CD8-positive, alpha-beta memory T cell (primary cell): Measurements from ENCODE around the gene CASTOR1. TPM values are rescaled to one million over a fixed set of nuclear protein-coding genes. Genes with fewer than 3 reads are reported as not detected.

ENCODE experiments used
- CTCF ChIA-PET: fragments of 350-600 bp; sonication (Branson Sonifier 250); formaldehyde crosslinking; loops from one replicate; lab custom pipeline; 2021; ENCODE audit warnings: antibody characterized with exemption; lab: Charles Lee
- POLR2A ChIA-PET: fragments of 350-600 bp; sonication (Branson Sonifier 250); formaldehyde crosslinking; loops from one replicate; lab custom pipeline; 2021; ENCODE audit warnings: antibody characterized with exemption; lab: Charles Lee
- DNase-seq, 5 donors: peaks; one replicate each; pipeline versions ENCODE4 v3.0.0 to v3.0.0-alpha.2; 2020 to 2022; ENCODE audit warnings: mixed read lengths in 1 of 5
- H3K27ac ChIP-seq: one replicate; pipeline ENCODE4 v1.7.0; 2013; ENCODE audit warnings: low read depth, mild to moderate bottlenecking, low read length, moderate library complexity
- H3K27me3 ChIP-seq: 2 replicates; pipeline ENCODE4 v1.7.0; 2013; ENCODE audit warnings: low read length, mild to moderate bottlenecking; ENCODE audit not compliant: insufficient read depth, poor library complexity, severe bottlenecking
- H3K36me3 ChIP-seq: 2 replicates; pipeline ENCODE4 v1.7.0; 2013; ENCODE audit warnings: mild to moderate bottlenecking, low read length, moderate library complexity; ENCODE audit not compliant: insufficient read depth
- H3K4me1 ChIP-seq: 2 replicates; pipeline ENCODE4 v1.7.0; 2013; ENCODE audit warnings: mild to moderate bottlenecking, low read length, moderate library complexity; ENCODE audit not compliant: insufficient read depth
- H3K4me3 ChIP-seq: 2 replicates; pipeline ENCODE4 v1.7.0; 2013; ENCODE audit warnings: mild to moderate bottlenecking, low read length
- H3K9me3 ChIP-seq: 2 replicates; pipeline ENCODE4 v1.7.0; 2013; ENCODE audit warnings: mild to moderate bottlenecking, low read length
- H3K27ac Mint-ChIP-seq, 8 donors: one replicate each; pipeline ENCODE4 v1.8.0; 2020 to 2021; ENCODE audit warnings: mixed read lengths in 8 of 8, mild to moderate bottlenecking in 6 of 8, inconsistent platforms in 3 of 8, moderate library complexity in 3 of 8
- H3K27me3 Mint-ChIP-seq, 2 donors: one replicate each; pipeline ENCODE4 v1.8.0; 2020 to 2021; ENCODE audit warnings: mixed read lengths in 2 of 2, mild to moderate bottlenecking in 1 of 2, moderate library complexity in 1 of 2
- H3K36me3 Mint-ChIP-seq, 3 donors: one replicate each; pipeline ENCODE4 v1.8.0; 2020 to 2021; ENCODE audit warnings: mixed read lengths in 3 of 3, inconsistent platforms in 1 of 3, mild to moderate bottlenecking in 1 of 3
- H3K4me1 Mint-ChIP-seq, 3 donors: one replicate each; pipeline ENCODE4 v1.8.0; 2020 to 2021; ENCODE audit warnings: mixed read lengths in 3 of 3, inconsistent platforms in 1 of 3, mild to moderate bottlenecking in 1 of 3
- H3K4me3 Mint-ChIP-seq, 7 donors: one replicate each; pipeline ENCODE4 v1.8.0; 2020 to 2021; ENCODE audit warnings: mixed read lengths in 7 of 7, mild to moderate bottlenecking in 6 of 7, moderate library complexity in 4 of 7, inconsistent platforms in 2 of 7
- H3K9me3 Mint-ChIP-seq, 5 donors: one replicate each; pipeline ENCODE4 v1.8.0; 2020 to 2022; ENCODE audit warnings: mixed read lengths in 5 of 5, mild to moderate bottlenecking in 3 of 5, moderate library complexity in 2 of 5, inconsistent platforms in 1 of 5
- polyA plus RNA-seq: library from polyadenylated mRNA; unstranded; fragments of 300-500 nt; fragmentation: Illumina TruSeq; gene quantifications from one replicate; pipeline ENCODE4 v1.2.3, GENCODE V29; 2021
- total RNA-seq, 2 experiments: library from RNA; stranded (reverse); gene quantifications; one replicate each; pipeline ENCODE4 v1.2.3, GENCODE V29; 2021

CASTOR1 gene
- total and polyA plus RNA-seq, 3 experiments from 2014 or later: 4.0 to 17.8 (median 5.3) TPM

DNA sequence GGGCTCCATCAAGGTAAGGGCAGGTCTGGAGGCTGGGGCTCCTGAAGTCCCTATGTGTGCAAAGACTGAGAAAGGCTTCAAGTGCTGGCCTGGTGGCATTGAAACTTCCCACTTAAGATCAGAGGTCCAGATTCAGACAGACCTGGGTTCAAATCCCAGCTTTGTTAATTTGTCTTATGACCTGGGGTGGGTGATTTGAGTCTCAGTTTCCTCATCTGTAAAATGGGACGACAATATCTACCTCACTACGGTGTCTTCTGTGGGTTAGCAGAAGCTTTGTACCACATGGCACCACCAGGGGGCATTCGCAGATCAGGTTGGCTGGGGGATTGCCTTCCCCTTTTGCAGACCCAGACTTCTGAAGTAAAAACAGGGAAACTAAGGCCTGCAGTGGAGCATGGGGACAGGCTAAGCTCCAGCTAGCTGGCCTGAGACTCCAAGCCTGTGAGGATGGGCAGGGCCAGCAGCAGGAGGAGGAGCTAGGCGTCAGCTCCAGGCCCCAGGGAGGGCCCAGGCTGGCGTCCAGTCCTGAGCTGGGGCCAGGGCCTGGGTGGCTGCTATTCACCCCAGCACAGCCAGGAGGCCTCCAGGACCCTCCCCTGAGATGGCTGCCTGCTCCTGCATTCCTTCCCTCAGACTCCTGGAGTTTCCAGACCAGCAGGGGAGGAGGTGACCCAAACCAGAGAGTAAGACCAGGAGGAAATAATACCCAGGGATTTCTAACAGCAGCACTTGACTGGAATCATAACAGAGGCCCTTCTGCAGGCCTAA is 1.5 kb downstream of the CASTOR1 start:
- Mint-ChIP-seq H3K4me1 (peaks cover 23 to 43% (median 26%) of the 10 kb centered on the region in 3 donors), H3K9me3 (no peaks in the 10 kb centered on the region), H3K27me3 (peaks cover 0 to 1% of the 10 kb centered on the region in 2 donors), H3K4me3 (peak overlapping the region; percentile 80 to 95 (median 90)), H3K27ac (peak overlapping the region; percentile 37 to 96 (median 88)), H3K36me3 (peaks cover 0 to 37% (median 0%) of the 10 kb centered on the region in 3 donors)
- Histone ChIP-seq H3K27ac (no peak overlapping the region), H3K36me3 (peaks cover 2% of the 10 kb centered on the region), H3K4me3 (peak overlapping the region; percentile 7), H3K4me1 (peaks cover 37% of the 10 kb centered on the region), H3K27me3 (no peaks in the 10 kb centered on the region), H3K9me3 (no peaks in the 10 kb centered on the region)
- peak; percentile 78 to 91 (median 81) for DNase-seq
- ChIA-PET CTCF (interaction anchor here (0.7 to 9.0 kb wide), 52 partner anchors 8 to 198 kb away, joined by 3 to 246 read pairs (median 4); partner anchors contain the start of genes CCDC157, LIF, MTFP1 and OSM), POLR2A (interaction anchor here (0.6 to 6.2 kb wide), 11 partner anchors 15 to 137 kb away, joined by 3 to 48 read pairs (median 9); partner anchors contain the start of genes CCDC157, RNF215, SF3A1 and TBC1D10A)

DNA sequence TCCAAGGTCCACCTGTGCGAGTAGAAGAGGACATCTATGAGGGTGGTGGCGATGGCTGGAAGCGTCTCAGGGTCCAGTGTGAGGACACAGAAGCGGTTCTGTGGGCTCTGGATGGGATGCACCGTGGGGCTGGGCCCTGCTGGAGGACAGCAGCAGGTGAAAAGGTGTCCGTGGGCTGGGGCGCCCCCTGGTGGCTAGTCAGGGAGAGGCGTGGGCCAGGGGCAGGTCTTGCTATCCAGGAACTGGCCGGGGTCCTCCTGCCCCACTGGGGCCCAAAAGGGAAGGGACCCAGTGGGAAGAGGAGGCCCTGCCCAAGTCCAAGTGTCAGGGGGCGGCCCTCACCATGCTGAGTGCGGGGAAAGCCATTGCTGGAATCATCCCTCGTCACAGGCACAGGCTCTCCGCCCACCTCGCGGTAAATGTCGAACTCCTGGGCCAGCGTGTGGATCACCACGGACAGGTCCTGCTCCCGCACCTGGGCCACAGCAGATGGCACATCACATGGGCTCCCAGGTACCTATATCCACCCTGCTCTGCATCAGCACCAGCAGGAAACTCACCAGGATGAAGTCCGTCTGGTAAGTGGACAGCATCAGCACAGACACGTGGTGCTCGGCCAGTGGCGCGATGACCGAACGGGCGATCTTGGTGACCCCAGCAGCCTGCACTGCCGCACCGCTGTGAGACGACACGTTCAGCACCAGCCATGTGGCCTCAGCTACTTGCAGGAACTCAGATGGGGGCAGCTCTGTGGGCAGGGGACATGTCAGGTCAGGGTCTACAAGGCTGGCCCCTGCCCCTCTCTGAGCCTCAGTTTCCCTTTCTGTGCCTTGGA is 2.3 kb downstream of the CASTOR1 start:
- peaks cover 23 to 46% (median 28%) of the 10 kb centered on the region in 3 donors for H3K4me1 Mint-ChIP-seq
- peaks cover 0 to 29% (median 0%) of the 10 kb centered on the region in 3 donors for H3K36me3 Mint-ChIP-seq
- CTCF ChIA-PET: interaction anchor here (0.7 to 9.0 kb wide), 48 partner anchors 8 to 199 kb away, joined by 3 to 246 read pairs (median 5); partner anchors contain the start of genes CCDC157, LIF, MTFP1 and OSM
- H3K36me3 ChIP-seq: no peaks in the 10 kb centered on the region
- peak overlapping the region in 2 of 7 donors; percentile 36 to 75 for H3K4me3 Mint-ChIP-seq
- DNase-seq: peak; percentile 76 to 88 (median 82)
- peaks cover 0 to under 1% of the 10 kb centered on the region in 2 donors for H3K27me3 Mint-ChIP-seq
- no peaks in the 10 kb centered on the region for H3K27me3 ChIP-seq
- no peak overlapping the region for H3K4me3 ChIP-seq
- POLR2A ChIA-PET: interaction anchor here (0.6 to 6.2 kb wide), 9 partner anchors 15 to 105 kb away, joined by 3 to 48 read pairs (median 6); partner anchors contain the start of genes CCDC157, RNF215, SF3A1 and TBC1D10A
- no peak overlapping the region for H3K27ac ChIP-seq
- H3K9me3 ChIP-seq: no peaks in the 10 kb centered on the region
- H3K9me3 Mint-ChIP-seq: no peaks in the 10 kb centered on the region
- H3K4me1 ChIP-seq: peaks cover 45% of the 10 kb centered on the region
- H3K27ac Mint-ChIP-seq: peak overlapping the region in 3 of 8 donors; percentile 23 to 95 (median 42)

DNA sequence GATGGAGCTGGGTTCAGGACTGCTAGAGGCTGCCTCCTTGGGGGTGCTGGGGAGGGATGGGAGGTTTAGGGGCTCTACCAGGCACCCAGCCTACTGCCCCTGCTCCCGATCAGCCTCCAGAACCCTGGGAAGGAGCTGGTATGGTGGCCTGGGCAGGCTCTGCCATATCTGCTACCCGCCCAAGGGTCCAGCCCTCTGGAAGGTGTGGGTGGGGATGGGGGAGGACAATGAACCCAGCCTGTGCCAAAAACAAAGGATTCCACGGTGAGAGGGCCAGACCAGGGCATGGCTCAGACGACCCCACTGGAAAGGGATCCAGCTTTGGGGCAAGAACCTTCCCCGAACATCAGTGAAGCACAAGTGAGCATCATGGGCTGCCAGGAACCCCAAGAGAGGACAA is 3.0 kb downstream of the CASTOR1 start:
- Histone ChIP-seq H3K4me3 (no peak overlapping the region), H3K36me3 (no peaks in the 10 kb centered on the region), H3K27ac (no peak overlapping the region), H3K4me1 (peaks cover 45% of the 10 kb centered on the region), H3K27me3 (no peaks in the 10 kb centered on the region), H3K9me3 (no peaks in the 10 kb centered on the region)
- Mint-ChIP-seq H3K27ac (peak overlapping the region in 2 of 8 donors; percentile 11 to 95), H3K4me3 (peak overlapping the region in 2 of 7 donors; percentile 36 to 75), H3K9me3 (no peaks in the 10 kb centered on the region), H3K4me1 (peaks cover 23 to 41% (median 26%) of the 10 kb centered on the region in 3 donors), H3K27me3 (no peaks in the 10 kb centered on the region), H3K36me3 (peaks cover 0 to 22% (median 0%) of the 10 kb centered on the region in 3 donors)
- CTCF ChIA-PET: interaction anchor here (0.8 to 9.0 kb wide), 7 partner anchors 22 to 198 kb away, joined by 3 to 246 read pairs (median 25); partner anchors contain the start of genes OSM and RNF215
- no peak for DNase-seq
- POLR2A ChIA-PET: interaction anchor here (0.7 to 1.1 kb wide), 2 partner anchors 18 to 25 kb away, joined by 3 read pairs; no protein-coding TSS in a partner anchor

DNA sequence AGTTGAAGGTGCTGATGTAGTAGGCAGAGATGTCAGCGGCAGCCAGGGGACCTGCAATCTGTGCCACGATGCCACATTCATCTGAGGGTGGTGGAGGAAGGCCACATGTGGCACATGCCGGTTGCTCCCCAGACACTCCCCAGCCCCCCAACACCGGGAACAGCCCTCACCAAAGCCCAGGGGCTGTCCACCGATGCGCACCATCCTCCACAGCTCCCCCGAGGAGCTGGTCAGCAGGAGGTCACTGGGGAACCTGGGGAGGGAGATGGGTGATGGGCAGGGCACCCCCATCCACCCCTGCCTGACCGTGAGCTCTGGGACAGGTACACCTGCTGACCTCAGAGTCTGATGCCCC is 3.5 kb downstream of the CASTOR1 start:
- POLR2A ChIA-PET: interaction anchor here (0.7 to 1.1 kb wide), 2 partner anchors 17 to 25 kb away, joined by 3 read pairs; no protein-coding TSS in a partner anchor
- Mint-ChIP-seq H3K27ac (no peak overlapping the region), H3K36me3 (peaks cover 0 to 21% (median 0%) of the 10 kb centered on the region in 3 donors), H3K4me3 (no peak overlapping the region), H3K27me3 (no peaks in the 10 kb centered on the region), H3K9me3 (no peaks in the 10 kb centered on the region), H3K4me1 (peaks cover 22 to 36% (median 26%) of the 10 kb centered on the region in 3 donors)
- no peaks in the 10 kb centered on the region for H3K27me3 ChIP-seq
- H3K4me3 ChIP-seq: no peak overlapping the region
- CTCF ChIA-PET: interaction anchor here (0.8 to 9.0 kb wide), 8 partner anchors 17 to 199 kb away, joined by 3 to 246 read pairs (median 14); partner anchors contain the start of genes OSM and RNF215
- H3K27ac ChIP-seq: no peak overlapping the region
- no peak for DNase-seq
- H3K4me1 ChIP-seq: peaks cover 40% of the 10 kb centered on the region
- no peaks in the 10 kb centered on the region for H3K36me3 ChIP-seq
- no peaks in the 10 kb centered on the region for H3K9me3 ChIP-seq

DNA sequence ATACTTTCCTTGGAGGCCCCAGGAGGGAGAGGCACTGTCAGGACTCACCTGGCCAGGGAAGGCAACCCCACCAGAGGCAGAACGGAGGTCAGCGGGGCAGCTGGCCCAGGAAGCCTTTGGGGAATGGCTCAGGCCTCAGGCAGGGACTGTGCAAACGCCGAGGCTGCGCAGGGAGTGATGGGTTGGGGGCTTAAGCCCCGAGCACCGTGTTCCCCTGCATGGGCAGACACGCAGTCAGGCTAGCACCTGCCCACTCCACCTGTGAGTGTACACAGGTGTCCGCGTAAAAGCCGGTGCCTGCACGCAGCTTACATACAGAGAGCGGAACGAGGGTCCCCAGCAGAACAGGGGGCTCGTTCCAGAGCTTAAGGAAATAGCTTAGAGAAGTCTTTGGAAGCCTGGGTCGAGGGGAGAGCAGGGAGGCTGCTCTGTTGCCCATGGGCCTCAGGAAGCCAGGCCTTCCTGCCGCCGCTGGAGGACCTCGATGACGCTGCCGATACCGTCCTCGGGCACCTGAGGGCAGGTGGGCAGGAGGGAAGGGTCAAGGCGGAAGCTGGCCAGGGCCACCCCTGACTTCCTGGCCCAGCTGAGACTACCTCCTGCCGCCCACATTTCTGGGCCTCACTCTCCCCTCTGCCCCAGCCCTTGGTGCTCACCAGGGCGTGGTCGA is 4.0 kb downstream of the CASTOR1 start:
- no peaks in the 10 kb centered on the region for H3K27me3 ChIP-seq
- no peaks in the 10 kb centered on the region for H3K36me3 ChIP-seq
- POLR2A ChIA-PET: interaction anchor here (1.1 kb wide), 1 partner anchor 24 kb away, joined by 3 read pairs; no protein-coding TSS in a partner anchor
- CTCF ChIA-PET: interaction anchor here (1.3 to 9.0 kb wide), 6 partner anchors 17 to 178 kb away, joined by 3 to 246 read pairs (median 25); partner anchors contain the start of genes OSM and RNF215
- DNase-seq: no peak
- Mint-ChIP-seq H3K27me3 (no peaks in the 10 kb centered on the region), H3K4me3 (no peak overlapping the region), H3K9me3 (no peaks in the 10 kb centered on the region), H3K36me3 (peaks cover 0 to 21% (median 0%) of the 10 kb centered on the region in 3 donors), H3K4me1 (peaks cover 17 to 31% (median 21%) of the 10 kb centered on the region in 3 donors), H3K27ac (peak overlapping the region in 1 of 8 donors; percentile 30)
- H3K27ac ChIP-seq: no peak overlapping the region
- peaks cover 35% of the 10 kb centered on the region for H3K4me1 ChIP-seq
- H3K9me3 ChIP-seq: no peaks in the 10 kb centered on the region
- no peak overlapping the region for H3K4me3 ChIP-seq

DNA sequence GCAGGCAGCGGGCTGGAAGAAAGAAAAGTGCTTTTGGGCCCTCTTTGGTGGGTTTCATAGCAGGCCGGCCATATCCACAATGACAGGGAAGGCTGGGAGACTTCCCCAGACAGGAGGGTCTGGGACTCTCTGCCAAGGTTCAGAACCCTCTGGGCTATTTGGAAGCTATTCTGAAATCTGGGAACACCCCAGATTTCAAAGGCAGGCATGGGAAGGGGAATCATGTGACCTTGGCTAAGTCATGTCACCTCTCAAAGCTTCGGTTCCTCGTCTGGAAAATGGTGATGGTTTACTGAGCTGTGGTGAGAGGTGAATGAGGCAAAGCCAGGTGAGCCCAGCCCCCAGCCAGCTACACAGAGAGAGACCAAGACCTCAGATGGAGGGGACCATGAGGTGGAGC is 4.6 kb downstream of the CASTOR1 start:
- peaks cover 0 to 17% (median 0%) of the 10 kb centered on the region in 3 donors for H3K36me3 Mint-ChIP-seq
- peaks cover 29% of the 10 kb centered on the region for H3K4me1 ChIP-seq
- no peak for DNase-seq
- peak overlapping the region in 1 of 8 donors; percentile 30 for H3K27ac Mint-ChIP-seq
- no peaks in the 10 kb centered on the region for H3K9me3 ChIP-seq
- H3K27ac ChIP-seq: no peak overlapping the region
- peaks cover 11 to 24% (median 15%) of the 10 kb centered on the region in 3 donors for H3K4me1 Mint-ChIP-seq
- H3K9me3 Mint-ChIP-seq: no peaks in the 10 kb centered on the region
- H3K36me3 ChIP-seq: no peaks in the 10 kb centered on the region
- no peak overlapping the region for H3K4me3 ChIP-seq
- ChIA-PET POLR2A (no interaction called here), CTCF (interaction anchor here (1.3 to 9.0 kb wide), 4 partner anchors 16 to 173 kb away, joined by 3 to 246 read pairs (median 54); partner anchors contain the start of genes OSM and RNF215)
- peaks cover 0 to 2% of the 10 kb centered on the region in 2 donors for H3K27me3 Mint-ChIP-seq
- no peak overlapping the region for H3K4me3 Mint-ChIP-seq
- no peaks in the 10 kb centered on the region for H3K27me3 ChIP-seq
